Measurements from ENCODE around the gene NTNG2. TPM values are rescaled to one million over a fixed set of nuclear protein-coding genes. Genes with fewer than 3 reads are reported as not detected.

Gene NTNG2
- total RNA-seq, 2 donors from 2014 or later: 1.3 TPM

- H3K36me3 Mint-ChIP-seq (ENCODE audit: low read depth): no peaks in the 10 kb centered on the region
- Histone ChIP-seq H3K4me1 (ENCODE audit: control insufficient read depth, insufficient read depth, low read length) (peaks cover 3% of the 10 kb centered on the region), H3K27me3 (ENCODE audit: control insufficient read depth, insufficient read depth, low read length, poor library complexity, severe bottlenecking) (peaks cover 97% of the 10 kb centered on the region), H3K9ac (ENCODE audit: extremely low read depth, low read length, poor library complexity, severe bottlenecking) (no peak overlapping the region), H3K9me3 (ENCODE audit: control insufficient read depth, low read length) (no peaks in the 10 kb centered on the region), H3K36me3 (ENCODE audit: control insufficient read depth, insufficient read depth, low read length) (no peaks in the 10 kb centered on the region), H3K27ac (ENCODE audit: low read depth, low read length) (no peak overlapping the region), H3K4me3 (ENCODE audit: low read length) (peak overlapping the region; percentile 70)
- H3K9me3 Mint-ChIP-seq: no peaks in the 10 kb centered on the region
- peaks cover 3% of the 10 kb centered on the region for H3K4me1 Mint-ChIP-seq
- DNase-seq: peak; percentile 65
- peaks cover 71% of the 10 kb centered on the region for H3K27me3 Mint-ChIP-seq (ENCODE audit: insufficient read depth)
- 1% methylated on average over 16 to 74 of the region's 74 CpGs for WGBS, 2 experiments (ENCODE audit: insufficient coverage in 1 of 2, insufficient read length in 1 of 2)
- H3K4me3 Mint-ChIP-seq: peak overlapping the region; percentile 61
- no peak for TF ChIP-seq CTCF (conservative IDR thresholded peaks at IDR 0.05)
- H3K27ac Mint-ChIP-seq: no peak overlapping the region
These were observed 1.1 kb downstream of the NTNG2 start for GRCh38 chr9:132162764-132163456.

- H3K9me3 Mint-ChIP-seq: no peaks in the 10 kb centered on the region
- Histone ChIP-seq H3K4me3 (ENCODE audit: low read length) (no peak overlapping the region), H3K4me1 (ENCODE audit: control insufficient read depth, insufficient read depth, low read length) (peaks cover 3% of the 10 kb centered on the region), H3K27ac (ENCODE audit: low read depth, low read length) (no peak overlapping the region), H3K27me3 (ENCODE audit: control insufficient read depth, insufficient read depth, low read length, poor library complexity, severe bottlenecking) (peaks cover 94% of the 10 kb centered on the region), H3K36me3 (ENCODE audit: control insufficient read depth, insufficient read depth, low read length) (no peaks in the 10 kb centered on the region), H3K9ac (ENCODE audit: extremely low read depth, low read length, poor library complexity, severe bottlenecking) (no peak overlapping the region), H3K9me3 (ENCODE audit: control insufficient read depth, low read length) (no peaks in the 10 kb centered on the region)
- H3K4me3 Mint-ChIP-seq: peak overlapping the region; percentile 61
- TF ChIP-seq CTCF (conservative IDR thresholded peaks at IDR 0.05): no peak
- no peaks in the 10 kb centered on the region for H3K36me3 Mint-ChIP-seq (ENCODE audit: low read depth)
- DNase-seq: peak; percentile 64
- H3K27me3 Mint-ChIP-seq (ENCODE audit: insufficient read depth): peaks cover 66% of the 10 kb centered on the region
- WGBS, 2 experiments (ENCODE audit: insufficient coverage in 1 of 2, insufficient read length in 1 of 2): 0 to 1% methylated on average over 3 to 29 of the region's 29 CpGs
- H3K4me1 Mint-ChIP-seq: peaks cover 3% of the 10 kb centered on the region
- no peak overlapping the region for H3K27ac Mint-ChIP-seq
These were observed 1.6 kb downstream of the NTNG2 start for GRCh38 chr9:132163457-132163875.

- peak; percentile 63 for DNase-seq
- Histone ChIP-seq H3K4me3 (ENCODE audit: low read length) (no peak overlapping the region), H3K27ac (ENCODE audit: low read depth, low read length) (no peak overlapping the region), H3K9me3 (ENCODE audit: control insufficient read depth, low read length) (no peaks in the 10 kb centered on the region), H3K4me1 (ENCODE audit: control insufficient read depth, insufficient read depth, low read length) (peaks cover 3% of the 10 kb centered on the region), H3K36me3 (ENCODE audit: control insufficient read depth, insufficient read depth, low read length) (no peaks in the 10 kb centered on the region), H3K27me3 (ENCODE audit: control insufficient read depth, insufficient read depth, low read length, poor library complexity, severe bottlenecking) (peaks cover 88% of the 10 kb centered on the region), H3K9ac (ENCODE audit: extremely low read depth, low read length, poor library complexity, severe bottlenecking) (no peak overlapping the region)
- TF ChIP-seq CTCF (conservative IDR thresholded peaks at IDR 0.05): no peak
- Mint-ChIP-seq H3K36me3 (ENCODE audit: low read depth) (no peaks in the 10 kb centered on the region), H3K4me1 (peaks cover 3% of the 10 kb centered on the region), H3K27ac (no peak overlapping the region), H3K27me3 (ENCODE audit: insufficient read depth) (peaks cover 62% of the 10 kb centered on the region), H3K4me3 (peak overlapping the region; percentile 61), H3K9me3 (no peaks in the 10 kb centered on the region)
- WGBS, 2 experiments (ENCODE audit: insufficient coverage in 1 of 2, insufficient read length in 1 of 2): 1 to 11% methylated on average over 25 to 45 of the region's 45 CpGs
These were observed 2.2 kb downstream of the NTNG2 start for GRCh38 chr9:132163876-132164603.

Data from endodermal cell (in vitro differentiated cells).